ENCODE data around the gene GABBR1. TPM values are rescaled to one million over a fixed set of nuclear protein-coding genes. Genes with fewer than 3 reads are reported as not detected.

GABBR1 gene
- total RNA-seq, 1 experiment from 2014 or later: 11.9 TPM

GRCh38 chr6:29641430-29642148 is 8.6 kb upstream of the GABBR1 start:
- POLR2A ChIA-PET: no interaction called here
- intact Hi-C loops (cut with micrococcal nuclease; ENCODE audit: unreplicated experiment): no loop called here
- no peaks in the 10 kb centered on the region for H3K36me3 ChIP-seq (ENCODE audit: control insufficient read depth, insufficient read depth, low read length)
- no peak for ATAC-seq
- no peak for TF ChIP-seq SIN3A (IDR thresholded peaks at IDR 0.05; ENCODE audit: borderline replicate concordance, insufficient read depth, low read depth, low read length)
- no peak for TF ChIP-seq TCF7L2 (IDR thresholded peaks at IDR 0.05; ENCODE audit: low read depth, low read length)
- TF ChIP-seq REST (IDR thresholded peaks at IDR 0.05; ENCODE audit: insufficient read depth in 1 of 2, low read depth in 2 of 2, low read length in 1 of 2): no peak
- no peak for TF ChIP-seq POLR2AphosphoS5 (IDR thresholded peaks at IDR 0.05; ENCODE audit: low read depth, low read length)
- TF ChIP-seq CTCF (IDR thresholded peaks at IDR 0.05): no peak
- CTCF ChIA-PET: interaction anchor here (0.8 kb wide), 1 partner anchor 9 kb away, joined by 3 read pairs; no protein-coding TSS in a partner anchor
- no peak for DNase-seq (ENCODE audit: low read depth, low spot score)
- H3K9me3 ChIP-seq (ENCODE audit: control insufficient read depth, insufficient read depth, low read depth, low read length): no peaks in the 10 kb centered on the region
- no peak overlapping the region for H3K4me3 ChIP-seq (ENCODE audit: low read depth in 2 of 2, low read length in 2 of 2)
- in situ Hi-C loops (cut with HindIII; ENCODE audit: low pct_unique_long_range_greater_than_20kb, low sequenced_read_pairs): no loop called here
- no peaks in the 10 kb centered on the region for H3K4me1 ChIP-seq (ENCODE audit: control insufficient read depth, insufficient read depth, low read length)
- 0 out of 2 replicates have a peak, but pooled peaks cover 2% of the 10 kb centered on the region for H3K27me3 ChIP-seq (ENCODE audit: control insufficient read depth, insufficient read depth, low read length)
- no peak overlapping the region for H3K27ac ChIP-seq (ENCODE audit: low read length)
- BruUV-seq (replicated peaks): no TSS peak

- ChIA-PET POLR2A (no interaction called here), CTCF (no interaction called here)
- Histone ChIP-seq H3K27ac (ENCODE audit: low read length) (no peak overlapping the region), H3K27me3 (ENCODE audit: control insufficient read depth, insufficient read depth, low read length) (0 out of 2 replicates have a peak, but pooled peaks cover 2% of the 10 kb centered on the region), H3K9me3 (ENCODE audit: control insufficient read depth, insufficient read depth, low read depth, low read length) (no peaks in the 10 kb centered on the region), H3K4me1 (ENCODE audit: control insufficient read depth, insufficient read depth, low read length) (no peaks in the 10 kb centered on the region), H3K4me3 (ENCODE audit: low read depth in 2 of 2, low read length in 2 of 2) (no peak overlapping the region), H3K36me3 (ENCODE audit: control insufficient read depth, insufficient read depth, low read length) (no peaks in the 10 kb centered on the region)
- ATAC-seq (no peak), DNase-seq (ENCODE audit: low read depth, low spot score) (no peak)
- BruUV-seq (replicated peaks): no TSS peak
- in situ Hi-C loops (cut with HindIII; ENCODE audit: low pct_unique_long_range_greater_than_20kb, low sequenced_read_pairs) (no loop called here), intact Hi-C loops (cut with micrococcal nuclease; ENCODE audit: unreplicated experiment) (no loop called here)
- TF ChIP-seq SIN3A (IDR thresholded peaks at IDR 0.05; ENCODE audit: borderline replicate concordance, insufficient read depth, low read depth, low read length): no peak
- no peak for TF ChIP-seq REST (IDR thresholded peaks at IDR 0.05; ENCODE audit: insufficient read depth in 1 of 2, low read depth in 2 of 2, low read length in 1 of 2)
- TF ChIP-seq POLR2AphosphoS5 (IDR thresholded peaks at IDR 0.05; ENCODE audit: low read depth, low read length): no peak
- no peak for TF ChIP-seq TCF7L2 (IDR thresholded peaks at IDR 0.05; ENCODE audit: low read depth, low read length)
- no peak for TF ChIP-seq CTCF (IDR thresholded peaks at IDR 0.05)
Observed at GRCh38 chr6:29637247-29637646, 4.3 kb upstream of the GABBR1 start.
